ENCODE data around the gene ZDHHC16. TPM values are rescaled to one million over a fixed set of nuclear protein-coding genes. Genes with fewer than 3 reads are reported as not detected.
"Not testable (repeated sequence)": the region's sequence is repeated elsewhere in the genome, so short reads cannot be mapped to it uniquely, and the experiment has no call there.

ZDHHC16 gene
- total and polyA plus RNA-seq, 7 donors, result 19.7 to 44.9 (median 23.3) TPM

- H3K4me1 ChIP-seq, result no peaks in the 10 kb centered on the region
- H3K27ac ChIP-seq, result no peak overlapping the region
- 73 to 80% (median 74%) methylated on average over 6 of the region's 6 CpGs for WGBS, 3 donors
- no peaks in the 10 kb centered on the region for H3K36me3 ChIP-seq (ENCODE audit: insufficient read depth in 1 of 2, low read depth in 1 of 2)
- DNase-seq (no peak), ATAC-seq (no peak)
- no peaks in the 10 kb centered on the region for H3K27me3 ChIP-seq (ENCODE audit: insufficient read depth in 3 of 3, low read length in 2 of 3)
- H3K9me3 ChIP-seq, result no peaks in the 10 kb centered on the region
- H3K4me3 ChIP-seq, result no peak overlapping the region
- intact Hi-C loops (cut with DNase I), result no loop called here
- TF ChIP-seq CTCF (IDR thresholded peaks at IDR 0.05), result no peak
These were observed 29.4 kb upstream of the ZDHHC16 start for GRCh38 chr10:97416565-97416964.

- Histone ChIP-seq H3K4me1 (peaks cover 30% of the 10 kb centered on the region), H3K36me3 (ENCODE audit: insufficient read depth in 1 of 2, low read depth in 1 of 2) (peaks cover 0 to 19% of the 10 kb centered on the region in 2 donors)
- H3K27ac ChIP-seq; ATAC-seq; H3K9me3 ChIP-seq; DNase-seq; H3K27me3 ChIP-seq (ENCODE audit: insufficient read depth in 3 of 3, low read length in 2 of 3); intact Hi-C loops (cut with DNase I); H3K4me3 ChIP-seq: not testable (repeated sequence)
- WGBS, 3 donors, result 66 to 81% (median 72%) methylated on average over 8 of the region's 8 CpGs
These were observed 22.2 kb upstream of the ZDHHC16 start for GRCh38 chr10:97423757-97424098.

- Histone ChIP-seq H3K36me3 (ENCODE audit: insufficient read depth in 1 of 2, low read depth in 1 of 2) (peaks cover 2 to 39% of the 10 kb centered on the region in 2 donors), H3K27ac (peak within 1 kb of the TSS; percentile 91), H3K27me3 (ENCODE audit: insufficient read depth in 3 of 3, low read length in 2 of 3) (no peaks in the 10 kb centered on the region), H3K4me3 (peak within 1 kb of the TSS; percentile 94), H3K4me1 (peaks cover 30% of the 10 kb centered on the region), H3K9me3 (no peaks in the 10 kb centered on the region)
- 0 to 1% (median 1%) methylated on average over 53 to 88 of the region's 90 CpGs for WGBS, 3 donors
- peak; percentile 58 for TF ChIP-seq CTCF (IDR thresholded peaks at IDR 0.05)
- intact Hi-C loops (cut with DNase I), result no loop called here
- DNase-seq (peak; percentile 95 to 98), ATAC-seq (peak; percentile 96 to 97 (median 96))
These were observed 19.8 kb upstream of the ZDHHC16 start, which contains the start of gene PGAM1 for GRCh38 chr10:97425964-97426775. PGAM1 (plus strand) TSS chr10:97426191; CDS start chr10:97426308, 117 bp downstream.

GRCh38 chr10:97426776-97427570 lies 19.0 kb upstream of the ZDHHC16 start:
- Histone ChIP-seq H3K4me1 (peaks cover 30% of the 10 kb centered on the region), H3K36me3 (ENCODE audit: insufficient read depth in 1 of 2, low read depth in 1 of 2) (peaks cover 6 to 47% of the 10 kb centered on the region in 2 donors)

More at GRCh38 chr10:97426776-97427570, 19.0 kb upstream of the ZDHHC16 start:
- no peak for TF ChIP-seq CTCF (IDR thresholded peaks at IDR 0.05)
- no peaks in the 10 kb centered on the region for H3K27me3 ChIP-seq (ENCODE audit: insufficient read depth in 3 of 3, low read length in 2 of 3)
- no peaks in the 10 kb centered on the region for H3K9me3 ChIP-seq
- peak overlapping the region; percentile 91 for H3K27ac ChIP-seq
- DNase-seq (no peak), ATAC-seq (no peak)
- intact Hi-C loops (cut with DNase I), result no loop called here
- 13 to 21% (median 18%) methylated on average over 34 of the region's 34 CpGs for WGBS, 3 donors
- peak overlapping the region; percentile 94 for H3K4me3 ChIP-seq

Data from psoas muscle (tissue), 8 donors.